Non-pigmented ciliary epithelial cell (primary cell): Measurements from ENCODE around the gene CDK14.

ENCODE experiments used
- DNase-seq: peaks from one replicate; pipeline ENCODE4 v3.0.0-alpha.2; 2010; ENCODE audit warnings: low read depth

CDK14 gene

DNA sequence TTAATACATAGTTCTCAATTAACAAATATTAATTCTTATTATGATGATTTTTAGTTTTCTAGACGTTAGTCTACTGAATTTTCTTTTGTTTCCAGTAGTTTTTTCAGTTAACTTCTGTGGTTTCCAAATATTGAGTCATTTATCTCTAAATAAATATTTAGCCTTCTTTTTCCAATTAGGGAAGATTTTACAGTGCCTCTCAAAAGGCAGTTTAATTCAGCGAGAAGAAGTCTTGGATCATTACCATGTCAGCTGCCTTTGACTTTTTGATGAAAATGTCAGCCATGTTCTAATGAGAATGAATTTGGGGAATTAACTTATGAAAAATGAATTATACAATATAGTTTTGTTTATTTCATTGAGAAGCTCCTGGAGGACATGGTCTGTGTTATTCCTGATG lies 90.0 kb downstream of the CDK14 start:
- no peak for DNase-seq

DNA sequence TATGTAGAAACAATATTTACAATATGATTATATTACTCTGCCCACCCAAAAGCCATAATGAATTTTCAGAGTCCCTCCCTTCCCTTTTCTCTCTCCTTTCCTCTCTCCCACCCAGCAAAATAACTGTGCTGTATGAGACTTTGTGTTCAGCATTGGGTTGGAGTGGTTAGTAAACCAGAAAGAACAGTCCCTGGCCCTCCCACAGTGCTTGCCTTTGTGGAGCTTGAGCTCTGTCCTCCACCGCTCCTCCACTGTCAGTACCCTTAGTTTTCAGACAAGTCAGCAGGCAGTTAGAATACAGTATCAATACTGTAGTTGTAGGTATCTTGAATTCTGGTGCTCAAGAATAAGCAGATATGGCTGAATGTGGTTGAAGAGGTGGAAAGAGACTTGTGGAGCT lies 92.7 kb downstream of the CDK14 start:
- DNase-seq, result no peak

DNA sequence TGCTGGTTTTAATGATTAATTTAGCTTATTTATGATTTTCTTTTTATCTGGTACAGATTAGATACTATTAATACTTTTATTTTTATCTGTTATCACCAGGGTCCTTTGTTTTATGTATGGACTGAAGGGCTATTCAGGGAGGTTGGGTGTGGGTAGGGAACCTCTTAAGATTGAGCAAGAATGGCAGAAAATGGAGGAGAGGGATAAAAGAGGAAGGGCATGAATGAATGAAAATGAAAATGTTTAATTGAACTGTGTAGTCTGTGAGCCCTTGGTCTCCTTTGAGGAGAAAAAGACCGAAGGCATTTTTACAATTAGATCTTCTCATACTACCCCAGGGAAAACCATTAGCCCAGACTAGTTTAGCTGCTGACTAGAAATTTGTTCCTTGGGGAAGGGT lies 93.1 kb downstream of the CDK14 start:
- DNase-seq, result no peak

DNA sequence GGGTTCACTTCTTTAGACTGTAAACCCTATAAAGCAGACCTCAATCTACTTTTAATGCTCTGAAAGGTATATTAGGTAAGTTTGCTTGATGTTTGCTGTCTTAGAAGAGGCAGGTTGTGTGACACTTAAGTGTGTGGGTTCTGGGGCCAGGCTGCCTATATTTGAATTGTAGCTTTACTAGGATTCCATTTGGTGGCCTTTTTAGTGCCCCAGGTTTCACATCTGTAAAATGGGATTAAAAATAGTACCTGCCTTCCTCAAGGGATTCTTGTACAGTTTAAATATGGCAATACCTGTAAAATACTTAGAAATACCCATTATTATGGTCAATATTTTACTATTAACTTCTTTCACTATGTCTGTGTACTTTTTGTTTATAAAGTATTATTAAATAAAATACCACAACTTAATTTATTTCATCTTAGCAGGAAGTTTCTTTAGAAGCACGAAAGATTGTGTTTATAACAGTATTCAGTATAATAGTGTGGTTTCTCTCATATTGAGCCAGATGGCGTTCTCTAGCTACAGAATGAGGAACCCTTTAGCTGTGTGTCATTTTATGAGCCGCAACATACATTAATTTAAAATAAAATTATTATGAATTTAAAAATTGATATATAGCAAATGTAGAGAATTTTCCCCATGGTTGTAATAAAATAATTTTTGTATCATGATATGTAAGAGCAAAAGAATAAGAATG lies 94.2 kb downstream of the CDK14 start:
- DNase-seq, result no peak

DNA sequence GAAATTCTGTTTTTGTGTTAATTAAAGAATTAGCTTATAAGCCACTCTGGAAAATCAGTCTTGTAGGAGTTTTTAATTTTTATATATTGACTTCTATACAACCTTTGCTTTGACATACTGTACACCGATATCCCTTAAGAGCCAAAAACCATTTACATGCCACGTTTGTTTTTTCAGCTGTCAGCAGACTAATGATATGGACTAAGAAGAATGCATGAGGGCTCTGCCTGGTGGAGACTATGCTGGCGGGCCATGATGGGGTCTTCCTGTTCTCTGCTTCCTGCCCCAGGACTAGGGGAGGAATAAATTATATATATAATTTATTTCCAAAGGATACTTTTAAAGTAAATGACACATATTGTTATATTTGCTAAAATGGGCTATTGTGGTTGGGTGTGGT lies 96.3 kb downstream of the CDK14 start:
- DNase-seq, result no peak

DNA sequence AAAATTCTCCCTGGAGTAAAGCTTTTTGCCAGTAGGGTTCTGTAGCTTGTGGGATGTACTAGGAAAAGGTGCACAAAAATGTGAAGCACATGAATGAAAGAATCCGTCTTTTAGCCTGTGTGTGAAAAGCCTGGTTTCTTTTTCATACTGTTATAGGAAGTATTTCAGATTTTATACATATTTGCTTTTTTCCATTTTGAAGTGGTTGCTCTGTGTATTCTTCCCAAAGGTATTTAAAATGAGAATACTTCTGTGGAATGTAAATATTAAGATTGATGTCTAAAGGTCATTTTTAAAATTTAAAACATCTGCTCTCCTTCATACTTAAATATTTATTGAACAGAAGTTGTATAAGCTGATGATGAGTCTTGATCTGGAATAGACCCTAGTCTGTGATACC lies 96.8 kb downstream of the CDK14 start:
- DNase-seq, result no peak

DNA sequence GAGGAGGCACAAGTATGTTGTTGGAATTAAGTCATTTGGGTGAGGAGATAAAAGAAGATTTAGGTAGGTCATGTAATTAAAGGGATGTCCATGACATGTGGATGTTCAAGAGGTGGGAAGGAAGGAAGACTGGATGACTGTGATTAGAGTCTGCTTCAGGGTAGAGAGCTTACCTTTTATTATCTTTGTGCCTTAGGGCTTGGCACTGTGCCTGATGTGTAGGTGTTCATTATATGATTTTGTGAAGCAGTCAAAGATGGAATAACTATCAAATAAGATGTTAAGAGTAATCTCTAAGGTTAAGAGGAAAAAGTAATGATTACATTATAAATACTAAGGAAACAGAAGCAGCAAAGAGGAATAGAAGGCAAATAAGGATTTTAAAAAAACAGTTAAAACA lies 97.8 kb downstream of the CDK14 start:
- DNase-seq, result no peak

DNA sequence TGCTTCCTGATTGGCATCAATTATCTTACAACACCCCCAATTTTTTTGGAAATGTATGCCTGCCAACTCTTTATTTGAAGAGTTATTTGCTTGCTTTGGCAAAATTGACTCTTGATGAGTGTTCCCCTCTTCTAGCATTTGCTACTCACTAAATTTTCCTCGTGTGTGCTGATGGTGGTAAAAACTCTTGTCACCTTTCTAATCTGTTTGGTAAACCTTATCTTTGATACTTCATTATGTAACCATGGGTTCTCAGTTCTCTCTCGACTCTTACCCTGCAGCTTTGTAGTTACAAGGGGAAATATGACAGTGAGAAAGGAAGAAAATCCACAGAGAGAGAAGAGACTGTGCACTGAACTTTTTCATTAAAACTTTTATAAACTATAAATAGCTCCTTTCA lies 102.5 kb downstream of the CDK14 start:
- no peak for DNase-seq

DNA sequence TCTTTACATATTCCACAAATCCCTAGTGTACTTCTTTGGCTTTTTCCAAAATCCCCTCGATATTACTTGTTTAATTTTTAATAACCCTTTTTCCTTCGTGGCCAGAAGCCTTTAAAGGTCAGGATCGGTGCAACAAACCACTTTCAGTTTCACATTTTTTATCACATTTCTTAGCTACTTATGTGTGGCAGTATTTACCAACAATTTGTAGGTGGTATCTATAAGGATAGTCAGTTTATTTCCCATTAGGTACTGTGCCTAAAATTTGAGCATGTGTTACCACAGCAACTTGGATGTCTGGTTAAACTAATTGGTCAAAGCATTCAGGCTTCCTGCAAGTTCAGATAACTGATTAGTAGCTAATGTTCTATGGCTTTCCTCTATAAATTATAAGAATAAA lies 104.9 kb downstream of the CDK14 start:
- DNase-seq, result no peak

DNA sequence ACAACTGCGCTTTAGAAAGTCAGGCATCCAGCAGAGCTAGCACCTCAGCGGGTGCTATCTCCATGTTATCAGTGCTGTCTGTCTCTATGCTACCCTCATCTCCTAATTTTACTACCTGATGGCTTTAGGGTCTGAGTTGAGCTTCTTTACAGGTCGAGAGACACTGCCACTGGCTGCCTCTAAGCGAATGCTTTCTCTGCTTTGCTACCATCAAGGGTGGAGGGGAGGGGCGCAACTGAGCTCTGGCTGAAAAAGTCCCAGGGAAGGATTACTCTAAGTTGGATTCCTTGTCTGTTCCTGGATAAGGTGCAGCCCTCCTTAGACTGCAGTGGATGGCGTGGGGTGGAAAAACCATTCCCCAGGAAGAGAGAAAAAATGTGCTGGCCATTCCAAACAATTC lies 105.7 kb downstream of the CDK14 start:
- DNase-seq, result no peak

DNA sequence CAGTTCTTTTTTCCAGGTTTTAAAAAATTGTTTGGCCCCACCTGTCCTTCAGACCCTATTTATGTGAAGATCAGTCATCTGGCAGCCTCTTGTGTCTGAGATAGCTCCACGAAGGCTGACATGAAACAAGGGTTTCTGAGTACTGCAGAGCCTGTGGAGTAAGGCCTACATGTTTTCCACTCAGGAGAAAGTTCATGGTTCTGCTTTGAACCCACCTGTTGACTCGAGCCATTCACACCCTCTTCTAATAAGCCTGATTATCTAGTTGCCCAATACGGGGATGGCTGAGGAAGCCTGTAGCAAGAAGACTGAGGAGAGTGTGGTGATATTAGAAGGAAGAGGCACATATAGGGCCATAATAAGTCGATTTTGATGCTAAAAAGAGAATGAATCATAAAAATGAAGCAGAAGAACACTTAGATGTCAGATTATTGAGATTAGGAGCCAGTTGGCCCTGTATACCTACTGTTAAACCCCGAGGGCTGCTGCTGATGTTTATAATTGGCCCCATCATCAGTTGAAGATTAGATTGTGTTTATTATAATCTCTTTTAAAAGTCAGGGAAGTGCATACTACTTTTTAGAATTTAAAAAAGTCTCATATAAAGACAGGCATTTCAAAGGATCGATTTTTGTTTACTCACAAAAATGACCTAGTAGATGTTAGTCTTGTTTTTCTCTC lies 109.4 kb downstream of the CDK14 start:
- no peak for DNase-seq

DNA sequence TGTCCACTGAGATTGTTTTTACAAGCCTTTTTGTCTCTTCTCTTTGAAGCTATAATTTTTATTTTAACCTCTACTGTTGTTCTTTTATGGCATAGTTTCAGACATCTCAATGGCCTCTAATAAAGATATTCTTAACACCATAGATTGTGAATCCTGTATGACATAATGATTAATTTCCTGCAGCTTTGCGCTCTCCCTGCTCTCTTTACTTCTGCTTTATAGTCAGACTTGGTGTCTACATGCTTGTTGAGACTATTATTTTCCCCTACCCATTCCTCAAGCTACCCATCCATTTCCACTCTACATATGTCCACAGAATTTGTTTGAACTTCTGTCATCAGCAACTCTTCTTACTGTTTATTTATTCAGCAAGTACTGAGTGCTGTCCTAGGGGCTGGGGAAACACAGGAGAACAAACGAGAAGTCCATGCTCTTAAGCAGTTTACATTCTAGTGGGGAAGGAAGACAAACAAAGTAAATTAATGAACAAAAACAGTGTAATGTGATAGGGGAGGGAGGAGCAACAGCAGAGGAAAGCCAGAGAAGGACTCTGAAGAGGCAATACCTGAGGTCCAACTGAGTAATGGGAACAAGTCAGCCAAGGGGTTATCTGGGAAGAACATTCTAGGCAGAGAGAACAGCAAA lies 110.1 kb downstream of the CDK14 start:
- DNase-seq, result no peak

DNA sequence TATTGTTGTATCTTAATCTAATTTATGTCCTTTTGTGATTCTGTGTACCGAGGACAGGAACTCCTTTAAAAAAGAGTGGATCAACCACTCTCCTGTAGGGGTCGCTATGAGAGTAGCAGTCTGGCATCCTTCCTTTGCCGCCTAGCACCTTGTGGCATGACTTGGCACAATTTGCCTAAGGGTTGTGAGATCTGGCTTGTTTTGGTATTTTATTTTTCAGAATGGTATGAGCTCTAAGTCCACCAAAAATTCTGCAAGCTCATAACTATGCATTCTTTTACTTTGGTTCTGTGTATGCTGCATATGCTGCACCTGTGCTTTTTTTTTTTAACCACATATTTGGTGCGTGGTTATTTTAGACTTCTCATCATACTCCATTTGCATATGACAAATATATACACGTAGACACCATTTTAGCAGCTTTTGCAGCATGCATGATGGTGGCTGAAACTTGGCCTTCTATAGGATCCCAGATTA lies 112.8 kb downstream of the CDK14 start:
- DNase-seq, result no peak

DNA sequence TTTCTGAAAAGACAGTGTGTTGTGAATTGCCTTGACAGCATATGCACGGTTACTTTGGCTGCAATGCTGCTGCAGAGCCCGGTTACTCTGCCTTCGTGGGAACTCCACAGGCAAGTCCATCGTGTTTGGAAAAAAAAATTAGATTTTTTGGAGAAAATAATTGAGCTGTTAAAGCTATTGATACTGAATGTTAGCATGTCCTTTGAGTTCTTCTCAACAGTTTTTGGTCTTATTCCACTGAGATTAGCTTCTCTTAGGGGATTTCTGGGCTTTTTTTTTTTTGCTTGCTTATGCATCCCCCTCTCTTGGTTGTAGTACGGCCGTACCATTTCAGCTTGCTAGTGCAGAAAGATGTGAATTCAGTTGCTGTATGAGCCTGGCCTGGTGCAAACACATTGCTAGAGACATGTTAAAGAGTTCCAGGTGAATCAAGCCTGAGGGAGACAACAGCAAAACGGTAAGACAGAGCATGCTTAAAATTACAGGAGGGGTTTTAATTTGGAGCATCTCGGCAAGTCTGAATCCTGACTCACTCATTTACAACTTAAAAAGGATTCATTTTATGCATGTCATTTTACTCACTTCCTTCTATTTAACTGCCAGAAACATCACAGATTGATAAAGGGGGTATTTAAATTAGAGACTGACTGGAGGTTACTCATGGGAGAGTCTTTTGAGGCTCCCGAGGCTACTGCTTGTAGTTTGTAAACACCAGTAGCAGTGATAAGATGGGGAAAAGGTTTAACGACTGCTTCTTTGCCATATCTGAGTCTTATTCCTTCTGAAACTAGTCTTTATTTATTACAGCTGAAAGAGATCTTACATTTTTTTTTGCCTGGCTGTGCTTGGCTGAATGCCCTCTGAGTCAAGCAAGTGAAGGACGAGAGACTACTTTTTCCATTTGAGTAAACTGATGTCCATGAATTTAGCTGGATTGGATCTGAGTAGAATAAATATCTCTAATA lies 113.7 kb downstream of the CDK14 start:
- no peak for DNase-seq

DNA sequence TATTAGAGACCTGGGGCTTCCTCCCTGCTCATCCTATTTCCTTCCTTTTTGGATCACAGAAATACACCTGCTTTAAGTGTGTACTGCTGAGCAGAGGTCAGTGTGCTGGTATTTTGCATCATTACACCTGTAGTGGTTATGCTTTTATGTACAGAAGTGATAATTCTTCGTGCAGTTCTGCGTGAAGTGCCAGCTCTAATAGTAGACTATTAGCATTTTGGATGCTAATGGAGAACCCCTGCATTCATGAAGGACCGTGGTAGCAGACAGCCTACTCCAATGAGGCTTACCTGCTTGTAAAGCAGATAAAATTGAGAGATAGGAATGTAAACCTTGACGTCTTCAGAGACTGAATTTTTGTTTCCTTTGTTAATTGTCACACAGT lies 114.3 kb downstream of the CDK14 start:
- DNase-seq, result no peak

DNA sequence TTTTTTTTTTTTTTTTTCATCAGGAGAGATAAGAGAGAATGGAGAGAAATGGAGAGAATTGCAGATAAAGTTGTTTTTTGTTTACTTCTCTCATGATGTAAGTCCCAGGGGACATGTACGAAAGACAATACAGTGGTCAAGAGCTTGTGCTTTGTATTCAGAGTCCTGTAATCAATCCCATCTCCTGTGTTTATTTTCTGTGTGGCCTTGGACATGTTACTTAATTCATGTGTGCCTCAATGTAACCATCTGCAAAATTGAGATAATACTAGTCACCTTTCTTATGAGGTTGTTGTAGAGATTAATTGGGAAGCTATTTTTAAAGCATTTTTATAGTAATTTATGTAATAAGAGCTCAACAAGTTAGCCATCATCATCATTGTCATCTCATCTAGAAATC lies 117.5 kb downstream of the CDK14 start:
- DNase-seq, result no peak

DNA sequence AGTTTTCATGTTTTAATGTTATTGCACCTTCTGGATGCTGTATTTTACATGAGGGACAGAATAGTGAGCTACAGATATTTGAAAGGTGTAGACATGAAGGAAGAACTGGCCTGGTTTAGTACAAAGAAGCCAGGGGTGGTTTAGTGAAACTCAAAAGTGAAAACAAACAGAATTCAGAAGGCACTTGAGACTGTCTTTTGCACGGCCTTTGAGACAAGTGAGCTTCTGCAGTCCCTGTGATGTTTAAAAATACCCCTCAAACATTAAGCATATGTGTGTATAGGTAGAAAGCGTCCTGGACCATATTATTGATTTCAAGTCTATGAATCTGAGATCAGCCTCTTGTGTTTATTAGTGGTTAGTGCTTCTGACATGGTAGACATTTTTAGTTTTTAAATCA lies 118.9 kb downstream of the CDK14 start:
- DNase-seq, result no peak

DNA sequence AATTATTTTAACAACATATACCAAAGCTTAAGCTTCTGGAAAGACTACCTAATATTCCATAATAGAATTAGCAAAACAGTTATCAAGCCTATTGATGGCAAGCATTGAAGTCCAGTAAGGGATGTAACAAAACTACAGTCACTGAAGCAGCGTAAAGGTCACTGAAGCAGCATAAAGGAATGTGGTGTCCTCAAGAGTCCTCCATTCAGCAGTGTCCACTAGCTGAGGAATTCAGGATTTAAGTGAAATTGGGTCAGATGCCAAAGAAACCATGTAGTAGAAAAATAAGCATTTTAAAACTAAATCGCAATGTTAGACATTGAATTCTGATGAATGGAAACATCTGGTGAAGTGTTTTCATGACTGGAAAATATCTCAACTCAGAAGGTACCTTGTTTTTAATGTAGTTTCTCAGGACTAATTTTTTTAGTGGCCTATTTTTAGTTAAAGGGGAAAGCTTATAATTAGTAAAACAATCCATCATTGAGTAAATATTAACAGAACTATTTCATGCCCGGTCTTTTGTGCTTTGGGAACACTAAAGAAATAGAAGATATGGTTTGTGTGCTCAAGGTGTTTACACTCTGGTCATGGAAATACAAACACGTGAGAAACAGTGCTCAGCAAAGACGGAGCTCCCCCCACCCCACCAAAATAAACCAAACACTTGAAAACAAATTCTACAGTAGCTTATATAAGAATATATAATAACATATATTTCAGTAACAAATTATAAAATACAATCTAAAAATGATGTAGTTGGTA lies 121.4 kb downstream of the CDK14 start:
- no peak for DNase-seq

DNA sequence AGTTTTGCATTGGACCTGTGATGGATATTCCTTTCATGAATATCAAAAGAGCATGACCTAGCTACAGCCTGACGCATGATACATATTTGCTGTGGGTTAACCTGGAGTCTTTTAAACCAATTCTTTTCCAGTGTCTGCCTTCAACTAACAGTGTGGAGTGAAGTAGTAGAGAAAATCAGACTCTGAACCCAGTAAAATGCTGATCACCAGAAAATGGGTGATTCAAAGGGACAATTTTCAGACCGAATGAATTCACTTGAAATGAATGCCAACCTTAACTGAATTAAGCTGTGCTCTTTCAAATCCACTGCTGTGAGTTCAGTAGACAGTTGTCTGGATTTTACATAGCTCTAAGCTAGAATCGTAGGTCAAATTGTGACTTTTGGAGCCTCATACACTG lies 123.0 kb downstream of the CDK14 start:
- no peak for DNase-seq

DNA sequence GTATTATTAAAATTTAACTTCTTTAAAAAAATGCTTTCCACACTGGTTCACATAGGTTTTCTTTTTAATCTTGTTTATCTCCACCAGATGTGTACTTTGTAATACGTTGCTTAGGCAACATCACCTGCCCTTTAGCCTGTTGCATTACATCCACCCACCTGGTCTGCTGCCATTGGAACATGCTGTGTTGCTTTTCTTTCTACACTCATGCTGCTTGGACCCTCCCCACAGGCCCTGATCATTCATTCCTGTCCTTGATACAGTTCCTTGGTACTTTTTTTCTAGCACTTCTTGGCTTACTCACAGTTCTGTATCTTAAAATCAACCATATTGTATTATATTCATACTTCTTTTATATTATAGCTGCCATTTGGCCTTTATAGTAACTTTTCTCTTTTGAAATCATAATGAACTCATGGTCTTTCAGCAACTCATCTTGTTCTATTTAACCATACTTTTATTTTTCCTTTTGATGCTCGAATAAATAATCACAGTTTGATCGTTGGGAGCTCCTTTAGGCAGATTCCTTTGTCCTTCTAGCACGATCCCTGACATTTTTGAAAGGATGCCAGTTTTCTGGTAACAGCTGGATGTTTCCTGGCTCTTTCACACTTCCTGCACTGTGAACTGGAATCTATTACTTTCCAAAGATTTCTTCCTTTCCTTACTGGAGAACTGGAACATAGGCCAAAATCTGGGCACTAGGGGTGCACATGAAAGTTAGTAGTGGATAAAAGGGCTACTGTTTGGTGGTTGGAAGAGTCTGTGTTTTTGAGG lies 125.1 kb downstream of the CDK14 start:
- DNase-seq, result no peak
